HG03575 (cell line): Measurements from ENCODE around the gene ACTR6.
"Not testable (repeated sequence)": the region's sequence is repeated elsewhere in the genome, so short reads cannot be mapped to it uniquely, and the experiment has no call there.

Source experiments
- ATAC-seq: cut with Tn5 transposase; IDR thresholded peaks from one replicate; pipeline ENCODE4 v1.9.1; 2021; ENCODE audit not compliant: unreplicated experiment, insufficient number of reproducible peaks, low FRiP score; ENCODE audit errors: extremely low read depth

Gene ACTR6

DNA sequence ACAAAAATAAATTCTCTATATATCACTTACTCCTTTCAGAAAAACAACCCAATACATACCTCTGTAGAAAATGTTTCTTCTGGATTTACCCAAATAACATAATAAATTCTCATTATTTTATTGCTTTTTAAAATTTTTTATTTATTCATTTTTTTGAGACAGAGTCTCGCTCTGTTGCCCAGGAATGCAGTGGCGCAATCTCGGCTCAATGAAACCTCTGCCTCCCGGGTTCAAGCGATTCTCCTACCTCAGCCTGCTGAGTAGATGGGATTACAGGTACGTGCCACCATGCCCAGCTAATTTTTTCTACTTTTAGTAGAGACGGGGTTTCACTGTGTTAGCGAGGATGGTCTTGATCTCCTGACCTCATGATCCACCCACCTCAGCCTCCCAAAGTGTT is 24.1 kb upstream of the ACTR6 start:
- ATAC-seq = not testable (repeated sequence)

DNA sequence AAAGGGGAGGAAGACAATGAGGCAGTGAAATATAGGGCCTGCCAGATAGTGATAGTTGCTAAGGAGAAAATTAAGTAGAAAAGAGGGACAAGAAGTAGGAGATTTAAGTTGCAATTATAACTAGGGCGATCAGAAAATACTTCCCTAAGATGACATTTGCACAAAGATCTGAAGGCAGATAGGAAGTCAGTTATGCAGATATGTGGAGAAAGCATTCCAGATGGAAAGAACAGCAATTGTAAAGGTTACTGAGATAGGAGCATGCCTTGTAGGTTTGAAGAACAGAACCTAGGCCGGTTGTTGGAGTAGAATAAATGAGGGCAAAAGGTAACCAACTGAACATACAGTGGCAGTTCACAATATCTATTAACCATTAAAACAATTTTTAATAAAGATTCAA is 21.4 kb upstream of the ACTR6 start:
- ATAC-seq = no peak

DNA sequence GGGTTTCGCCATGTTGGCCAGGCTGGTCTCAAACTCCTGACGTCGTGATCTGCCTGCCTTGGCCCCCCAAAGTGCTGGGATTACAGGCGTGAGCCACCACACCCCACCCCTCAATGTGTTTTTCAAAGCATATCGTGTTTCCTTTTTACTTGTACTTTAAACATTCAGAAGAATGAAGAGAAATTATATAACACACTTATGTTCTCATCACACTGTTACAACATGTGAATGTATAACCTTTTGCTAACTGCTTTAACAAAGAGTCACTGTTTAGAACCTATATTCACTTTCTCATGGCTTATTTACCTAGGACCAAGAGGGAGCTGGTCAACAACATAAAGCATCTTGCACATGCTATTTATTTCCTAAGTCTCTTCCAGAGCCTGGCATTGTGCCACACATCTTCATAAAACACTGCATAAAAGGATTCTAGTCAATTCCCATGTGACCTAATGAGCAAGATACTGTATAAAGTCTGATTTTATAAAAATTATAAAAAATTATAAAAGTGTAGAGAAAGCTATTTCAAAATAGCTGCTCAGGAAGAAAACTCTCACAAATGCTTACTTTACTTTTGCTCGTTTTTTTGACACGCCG is 16.0 kb upstream of the ACTR6 start:
- no peak for ATAC-seq

DNA sequence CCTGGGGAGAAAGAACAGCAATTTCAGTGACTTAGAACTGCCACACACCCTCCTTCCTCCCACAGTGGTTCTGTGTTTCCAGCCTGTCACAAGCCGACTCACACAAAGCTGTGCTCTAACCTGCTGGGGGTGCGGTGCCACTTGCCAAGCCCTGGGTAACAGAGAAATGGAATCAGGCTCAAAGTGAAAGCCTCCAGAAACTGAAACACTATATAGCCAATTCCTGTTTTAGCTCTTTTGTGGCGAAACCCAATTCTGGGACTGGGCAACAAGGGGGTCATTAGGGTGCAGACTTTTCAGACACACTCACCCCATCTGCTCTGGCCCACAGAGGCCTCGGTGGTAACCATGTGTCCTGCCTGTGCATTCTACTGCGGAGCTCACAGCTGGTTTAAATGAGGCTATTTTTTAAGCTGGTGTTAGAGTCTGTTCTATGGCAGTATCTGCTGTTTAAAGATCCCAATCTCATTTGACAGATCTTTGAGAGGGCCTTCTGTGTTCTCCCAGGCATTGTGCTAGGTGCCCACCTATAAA is 15.2 kb upstream of the ACTR6 start:
- peak; percentile 80 for ATAC-seq

DNA sequence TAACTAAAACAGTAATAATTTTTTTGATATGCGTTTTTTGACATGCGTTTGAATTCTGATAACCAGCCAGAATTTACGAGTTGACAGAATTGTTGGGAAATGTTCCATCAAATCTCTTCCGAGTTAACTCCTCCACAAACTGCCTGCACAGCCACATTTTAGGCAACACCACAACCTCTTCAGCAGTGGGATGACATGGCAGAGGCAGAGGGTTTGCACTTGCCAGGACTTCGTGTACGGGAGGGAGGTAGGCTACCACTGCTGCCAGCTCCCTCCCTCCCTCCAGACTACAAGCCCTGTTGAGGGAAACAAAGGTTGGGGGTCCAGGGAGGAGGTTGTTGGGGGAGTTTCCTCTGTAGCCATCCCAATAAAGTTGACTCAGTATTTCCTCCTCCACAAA is 14.5 kb upstream of the ACTR6 start:
- no peak for ATAC-seq

DNA sequence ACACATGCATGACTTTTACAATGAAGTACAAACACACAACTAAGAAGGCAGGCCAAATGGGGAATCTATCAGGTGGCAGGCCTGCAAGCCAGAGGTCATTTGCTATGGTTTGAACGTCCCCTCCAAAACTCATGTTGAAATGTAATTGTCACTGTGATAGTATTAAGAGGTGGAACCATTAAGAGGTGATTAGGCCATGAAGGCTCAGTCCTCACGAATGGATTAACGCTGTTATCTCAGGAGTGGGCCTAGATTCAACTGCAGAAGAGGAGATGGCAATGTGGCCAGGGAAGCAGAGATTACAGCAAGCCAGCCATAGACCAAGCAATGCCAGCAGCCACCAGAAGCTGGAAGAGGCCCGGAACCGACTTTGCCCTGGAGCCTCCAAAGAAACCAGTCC is 13.5 kb upstream of the ACTR6 start:
- no peak for ATAC-seq

DNA sequence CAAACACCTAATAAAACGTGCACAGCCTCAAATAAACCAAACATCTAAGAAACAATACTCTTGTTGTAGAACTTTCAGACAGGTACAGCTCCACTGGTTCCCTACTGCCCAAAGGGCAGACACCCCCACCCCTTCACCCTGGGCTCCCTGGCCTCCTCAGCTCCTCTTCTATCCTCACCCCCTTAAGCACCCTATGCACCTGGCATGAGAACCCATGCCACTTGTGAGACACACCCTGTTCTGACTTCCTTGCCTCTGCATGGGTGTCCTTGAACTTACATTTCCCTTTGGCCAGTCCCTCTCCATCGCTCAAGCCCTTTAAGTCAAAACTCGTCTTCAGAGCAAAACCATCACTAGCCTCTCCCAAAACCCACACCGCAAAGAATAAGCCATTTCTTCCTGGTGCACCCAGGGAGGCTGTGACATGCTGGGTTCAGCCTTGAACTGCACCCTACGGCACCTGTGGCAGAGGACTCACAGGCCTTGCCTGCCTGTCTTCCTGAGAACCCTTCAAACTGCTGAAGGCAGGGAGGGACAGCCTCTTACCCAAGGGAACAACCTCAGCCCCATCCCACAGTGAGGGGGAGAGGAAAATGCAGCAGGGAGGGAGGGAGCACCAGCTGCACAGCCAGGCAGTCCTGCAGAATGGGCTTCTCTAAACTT is 12.6 kb upstream of the ACTR6 start:
- no peak for ATAC-seq

DNA sequence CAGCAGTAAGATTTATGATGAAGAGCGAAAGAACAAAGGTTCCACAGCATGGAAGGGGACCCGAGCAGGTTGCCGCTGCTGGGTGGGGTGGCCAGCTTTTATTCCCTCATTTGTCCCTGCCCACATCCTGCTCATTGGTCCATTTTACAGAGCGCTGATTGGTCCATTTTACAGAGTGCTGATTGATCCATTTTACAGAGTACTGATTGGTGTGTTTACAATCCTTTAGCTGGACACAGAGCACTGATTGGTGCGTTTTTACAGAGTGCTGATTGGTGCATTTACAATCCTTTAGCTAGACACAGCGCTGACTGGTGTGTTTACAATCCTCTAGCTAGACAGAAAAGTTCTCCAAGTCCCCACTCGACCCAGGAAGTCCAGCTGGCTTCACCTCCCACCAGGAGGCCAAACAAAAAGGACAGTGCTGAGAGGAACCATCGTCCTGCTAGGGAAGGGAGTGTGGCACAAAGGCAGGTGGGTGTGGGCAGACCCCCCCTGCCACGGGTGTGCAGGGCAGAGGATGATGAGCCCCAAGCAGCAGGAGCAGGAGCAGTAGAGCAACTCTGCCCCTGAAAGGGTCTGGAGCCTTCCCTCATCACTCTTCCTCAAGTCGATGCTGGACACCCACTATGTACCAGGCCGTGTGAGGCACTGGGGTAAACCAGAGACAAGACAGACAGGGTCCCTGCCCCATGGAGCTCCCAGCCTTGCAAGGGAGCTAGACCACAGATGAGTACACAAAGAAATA is 11.6 kb upstream of the ACTR6 start:
- not testable (repeated sequence) for ATAC-seq

DNA sequence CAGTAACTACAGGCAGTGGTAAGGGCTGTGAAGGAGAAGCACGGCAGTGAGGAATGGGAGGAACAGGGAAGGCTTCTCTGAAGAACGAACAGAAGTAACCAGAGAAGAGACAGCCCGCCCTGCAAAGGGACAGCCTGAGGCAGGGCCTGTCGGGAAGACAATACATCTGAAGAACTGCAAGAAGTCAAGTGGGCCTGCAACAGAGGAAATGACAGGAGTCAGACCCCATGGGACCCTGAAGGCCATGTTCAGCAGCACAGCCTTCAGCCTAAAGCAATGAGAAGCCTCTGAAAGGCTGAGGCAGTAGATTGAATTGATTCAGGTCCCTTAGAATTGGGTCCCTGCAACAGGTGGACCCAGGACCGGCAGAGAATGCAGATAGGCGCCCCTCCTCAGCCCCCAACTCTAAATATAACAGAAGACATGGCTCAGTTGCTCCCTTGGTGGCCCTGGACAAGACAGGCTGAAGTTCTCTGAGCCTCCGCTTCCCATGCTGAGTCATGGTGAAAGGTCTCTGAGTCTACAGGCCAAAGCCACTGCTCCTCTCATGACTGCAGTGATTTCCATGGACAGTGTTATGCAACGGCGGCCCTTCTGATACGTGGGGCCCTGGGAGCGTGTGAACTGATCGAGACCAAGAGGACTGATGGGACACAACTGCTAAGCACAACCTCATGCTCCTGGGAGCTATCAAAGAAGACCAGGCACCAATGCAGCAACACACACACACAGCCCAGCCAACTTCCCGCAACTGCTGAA is 10.8 kb upstream of the ACTR6 start:
- ATAC-seq = no peak

DNA sequence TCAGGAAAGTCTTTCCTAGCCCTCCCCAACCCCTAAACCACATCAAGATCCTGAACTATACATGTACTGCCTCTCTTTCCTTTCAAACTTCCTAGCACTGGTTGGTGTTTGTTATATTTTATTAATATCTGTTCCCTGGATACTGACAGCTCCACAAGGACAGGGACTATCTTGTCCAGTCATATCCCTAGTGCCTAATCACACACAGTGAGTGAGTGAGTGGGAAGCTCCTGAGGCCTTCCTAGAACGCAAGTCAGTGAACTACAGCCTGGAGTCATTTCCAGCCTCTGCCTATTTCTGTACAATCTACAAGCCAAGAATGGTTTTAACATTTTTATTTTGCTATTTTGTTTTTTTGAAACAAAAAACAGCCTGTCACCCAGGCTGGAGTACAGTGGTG is 7.5 kb upstream of the ACTR6 start:
- ATAC-seq = no peak

DNA sequence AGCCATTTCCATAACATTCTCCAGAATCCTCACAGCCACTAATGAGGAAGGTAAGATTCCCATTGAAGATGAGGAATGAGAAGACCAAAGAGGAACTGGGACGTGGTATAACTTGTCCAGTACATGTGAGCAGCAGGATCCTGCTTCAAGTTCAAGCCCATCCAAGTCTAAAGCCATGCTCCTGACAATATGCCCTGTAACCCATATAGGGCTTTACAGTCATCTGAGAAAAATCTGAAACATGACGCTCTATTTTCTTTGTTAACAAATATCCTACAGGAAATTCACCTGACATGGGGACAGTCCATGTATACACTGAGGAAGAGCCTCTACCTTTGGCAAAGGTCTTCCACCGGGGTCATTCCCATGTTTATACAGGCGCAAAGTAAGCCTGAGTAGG is 3.1 kb upstream of the ACTR6 start:
- ATAC-seq = no peak

DNA sequence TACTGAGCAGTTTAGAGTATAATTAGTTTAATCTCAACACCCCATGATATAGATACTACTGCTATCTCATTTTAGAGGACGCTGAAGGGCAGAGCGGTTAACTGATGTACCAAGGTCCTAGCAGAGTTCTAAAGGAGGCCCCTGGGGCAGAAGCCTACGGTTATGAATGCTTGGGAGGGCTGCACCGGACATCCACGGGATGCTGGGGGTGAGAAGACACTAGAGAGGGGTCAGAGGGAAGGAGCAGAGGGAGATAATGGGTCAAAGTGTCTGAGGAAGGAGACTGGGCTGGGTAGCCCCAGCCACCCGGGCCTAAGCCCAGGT is 1.6 kb upstream of the ACTR6 start:
- peak; percentile 2 for ATAC-seq

DNA sequence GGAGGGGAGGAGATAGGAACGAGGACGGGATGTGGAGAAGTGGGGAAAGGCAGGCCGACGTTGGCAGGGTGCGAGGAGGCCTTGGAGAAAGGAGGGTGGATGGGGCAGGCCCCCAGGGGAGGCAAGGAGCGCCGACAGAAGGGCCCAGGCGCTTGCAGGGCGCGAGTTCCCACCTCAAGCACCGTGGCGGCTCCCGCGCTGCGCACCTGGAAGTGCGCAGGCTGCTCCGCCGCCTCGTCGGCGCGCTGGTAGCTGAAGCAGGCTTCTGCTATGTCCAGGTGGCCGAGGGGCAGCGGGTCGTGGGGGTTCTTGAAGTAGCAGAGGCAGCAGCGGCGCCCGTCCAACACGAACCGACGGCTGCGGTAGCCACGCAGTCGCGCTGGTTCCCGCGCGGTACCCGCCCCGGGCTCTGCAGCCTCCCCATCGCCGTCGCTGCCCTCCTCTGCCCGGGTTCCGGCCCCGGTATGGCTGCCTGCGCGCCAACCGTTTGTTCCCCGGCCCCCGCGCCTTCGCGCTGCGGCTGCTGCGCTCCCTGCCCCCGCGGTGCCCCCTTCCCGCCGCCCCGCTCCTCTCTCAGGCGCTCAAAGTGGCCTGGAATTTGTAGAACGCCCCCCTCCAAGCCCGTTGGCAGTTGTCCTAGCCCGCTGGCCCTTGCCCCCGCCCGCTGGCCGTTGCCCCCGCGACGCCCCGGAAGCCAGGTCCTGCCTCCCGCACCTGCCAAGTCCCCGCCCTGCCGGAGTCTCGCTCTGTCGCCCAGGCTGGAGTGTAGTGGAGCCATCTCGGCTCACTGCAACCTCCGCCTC is 1.1 kb upstream of the ACTR6 start:
- ATAC-seq = peak; percentile 36

DNA sequence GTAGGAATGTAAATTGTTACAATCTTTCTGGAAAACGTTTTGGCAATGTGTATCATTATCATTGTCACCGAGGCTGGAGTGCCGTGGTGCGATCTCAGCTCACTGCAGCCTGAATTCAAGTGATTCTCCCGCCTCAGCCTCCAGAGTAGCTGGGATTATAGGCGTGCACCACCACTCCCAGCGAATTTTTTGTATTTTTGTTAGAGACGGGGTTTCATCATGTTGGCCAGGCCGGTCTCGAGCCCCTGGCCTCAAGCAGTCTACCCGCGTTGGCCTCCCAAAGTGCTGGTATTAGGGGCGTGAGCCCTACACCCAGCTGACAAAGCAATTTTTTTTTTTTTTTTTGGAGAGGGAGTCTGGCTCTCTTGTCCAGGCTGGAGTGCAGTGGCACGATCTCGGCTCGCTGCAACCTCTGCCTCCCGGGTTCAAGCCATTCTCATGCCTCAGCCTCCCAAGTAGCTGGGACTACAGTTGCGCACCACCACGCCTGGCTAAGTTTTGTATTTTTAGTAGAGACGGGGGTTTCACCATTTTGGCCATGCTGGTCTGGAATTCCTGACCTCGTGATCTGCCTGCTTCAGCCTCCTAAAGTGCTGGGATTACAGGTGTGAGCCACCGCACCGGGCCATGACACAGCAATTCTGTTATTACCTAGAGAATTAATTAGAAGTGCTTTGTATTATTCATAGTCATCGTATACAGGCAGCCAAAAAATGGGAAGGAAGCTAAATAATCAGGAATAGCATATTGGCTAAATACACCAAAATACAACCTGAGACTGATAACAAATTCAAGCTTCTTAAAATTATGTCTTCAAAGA is 1.2 kb downstream of the ACTR6 start:
- ATAC-seq = no peak

DNA sequence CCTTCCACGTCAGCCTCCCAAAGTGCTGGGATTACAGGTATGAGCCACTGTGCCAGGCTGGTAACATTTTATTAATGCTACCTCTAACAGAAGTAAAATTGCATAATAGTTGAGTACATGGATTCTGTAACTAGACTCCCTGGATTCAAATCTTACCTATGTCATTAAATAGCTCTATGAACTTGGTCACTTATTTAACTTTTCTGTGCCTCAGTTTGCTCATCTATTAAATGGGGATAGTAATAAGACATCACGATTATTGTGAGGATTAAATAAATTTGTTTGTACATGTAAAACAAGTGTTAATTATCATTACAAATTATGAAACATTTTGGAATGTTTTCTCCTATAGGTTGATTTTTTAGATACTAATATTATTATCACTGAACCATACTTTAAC is 6.7 kb downstream of the ACTR6 start:
- no peak for ATAC-seq

DNA sequence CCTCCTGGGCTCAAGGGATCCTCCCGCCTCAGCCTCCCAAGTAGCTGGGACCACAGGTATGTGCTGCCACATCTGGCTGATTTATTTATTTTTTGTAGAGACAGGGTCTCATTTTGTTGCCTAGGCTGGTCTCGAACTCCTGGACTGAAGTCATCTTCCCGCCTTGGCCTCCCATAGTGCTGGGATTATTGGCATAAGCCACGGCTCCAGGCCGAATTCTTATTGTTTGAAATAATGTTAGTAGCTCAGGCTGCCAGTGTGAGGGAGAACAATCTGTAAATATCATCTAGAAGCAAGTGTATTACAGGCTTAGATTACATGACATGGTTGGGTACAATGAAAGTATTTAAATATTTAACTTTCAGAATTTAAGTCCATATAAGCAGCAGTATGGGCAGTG is 8.2 kb downstream of the ACTR6 start:
- ATAC-seq = no peak

DNA sequence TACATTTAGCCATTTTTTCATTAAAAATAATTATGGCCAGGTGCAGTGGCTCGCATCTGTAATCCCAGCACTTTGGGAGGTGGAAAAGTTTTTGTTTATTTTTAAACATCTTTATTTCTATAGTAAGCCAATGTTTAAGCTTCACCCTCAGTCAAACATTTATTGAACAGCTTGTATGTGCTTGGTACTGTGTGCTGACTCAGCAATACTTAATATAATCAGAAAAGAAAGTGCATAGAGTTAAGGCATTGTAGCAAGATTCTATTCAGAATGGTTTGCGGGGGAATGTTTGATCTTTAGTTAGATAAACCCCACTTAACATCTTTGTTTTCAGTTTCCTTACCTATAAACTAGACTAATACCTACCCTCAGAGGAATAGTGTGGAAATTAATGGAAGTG is 11.1 kb downstream of the ACTR6 start:
- no peak for ATAC-seq
